HEK293 (cell line): ENCODE data around the gene TNS1.

Experiments
- BCL6B ChIP-seq: fragments of 450-650 bp; formaldehyde crosslinking; IDR thresholded peaks from 2 replicates; pipeline ENCODE4 v1.5.1; 2017; ENCODE audit warnings: missing biosample characterization, missing genetic modification characterization
- FEZF1 ChIP-seq: fragments of 450-650 bp; formaldehyde crosslinking; IDR thresholded peaks from 2 replicates; pipeline ENCODE4 v1.5.1; 2016; ENCODE audit warnings: missing biosample characterization, missing genetic modification characterization
- GLI4 ChIP-seq: fragments of 450-650 bp; formaldehyde crosslinking; IDR thresholded peaks from 2 replicates; pipeline ENCODE4 v1.5.1; 2016; ENCODE audit warnings: missing biosample characterization, missing genetic modification characterization
- ZBTB21 ChIP-seq: fragments of 450-650 bp; formaldehyde crosslinking; IDR thresholded peaks from 2 replicates; pipeline ENCODE4 v1.5.1; 2017; ENCODE audit warnings: missing biosample characterization, missing genetic modification characterization
- ZBTB44 ChIP-seq: fragments of 450-650 bp; IDR thresholded peaks from 2 replicates; pipeline ENCODE4 v1.5.1; 2018; ENCODE audit warnings: missing biosample characterization, mild to moderate bottlenecking, missing genetic modification characterization
- ZBTB49 ChIP-seq: fragments of 450-650 bp; formaldehyde crosslinking; IDR thresholded peaks from 2 replicates; pipeline ENCODE4 v1.5.1; 2016; ENCODE audit warnings: missing biosample characterization, missing genetic modification characterization, low read depth
- ZNF132 ChIP-seq: fragments of 450-650 bp; formaldehyde crosslinking; IDR thresholded peaks from 2 replicates; pipeline ENCODE4 v1.5.1; 2017; ENCODE audit warnings: missing biosample characterization, missing genetic modification characterization, borderline replicate concordance
- ZNF174 ChIP-seq: fragments of 450-650 bp; formaldehyde crosslinking; IDR thresholded peaks from 2 replicates; pipeline ENCODE4 v1.5.0; 2017; ENCODE audit warnings: missing biosample characterization, mild to moderate bottlenecking, missing genetic modification characterization
- ZNF175 ChIP-seq: fragments of 450-650 bp; formaldehyde crosslinking; IDR thresholded peaks from 2 replicates; pipeline ENCODE4 v1.5.1; 2016; ENCODE audit warnings: missing biosample characterization, missing genetic modification characterization
- ZNF221 ChIP-seq: fragments of 450-650 bp; formaldehyde crosslinking; IDR thresholded peaks from 2 replicates; pipeline ENCODE4 v1.5.1; 2017; ENCODE audit warnings: missing biosample characterization, missing genetic modification characterization, borderline replicate concordance
- ZNF26 ChIP-seq: fragments of 450-650 bp; formaldehyde crosslinking; IDR thresholded peaks from 2 replicates; pipeline ENCODE4 v1.5.1; 2016; ENCODE audit warnings: missing biosample characterization, missing genetic modification characterization
- ZNF280D ChIP-seq: fragments of 450-650 bp; formaldehyde crosslinking; IDR thresholded peaks from 2 replicates; pipeline ENCODE4 v1.5.1; 2016; ENCODE audit warnings: missing biosample characterization, missing genetic modification characterization
- ZNF404 ChIP-seq: fragments of 450-650 bp; formaldehyde crosslinking; IDR thresholded peaks from 2 replicates; pipeline ENCODE4 v1.5.1; 2017; ENCODE audit warnings: missing biosample characterization, missing genetic modification characterization
- ZNF654 ChIP-seq: fragments of 450-650 bp; formaldehyde crosslinking; IDR thresholded peaks from 2 replicates; pipeline ENCODE4 v1.5.1; 2016; ENCODE audit warnings: low read depth, missing biosample characterization, missing genetic modification characterization
- ZNF692 ChIP-seq: fragments of 450-650 bp; formaldehyde crosslinking; IDR thresholded peaks from 2 replicates; pipeline ENCODE4 v1.5.1; 2016; ENCODE audit warnings: missing biosample characterization, missing genetic modification characterization
- ZSCAN18 ChIP-seq: fragments of 450-650 bp; formaldehyde crosslinking; IDR thresholded peaks from 2 replicates; pipeline ENCODE4 v1.5.1; 2016; ENCODE audit warnings: missing biosample characterization, missing genetic modification characterization

Gene TNS1

GRCh38 chr2:217828336-217828735, 174.5 kb downstream of the TNS1 start (continued):
- TF ChIP-seq ZNF174 (tag by site-specific recombination) = no peak
- TF ChIP-seq ZNF692 = no peak
- TF ChIP-seq ZSCAN18 (tag by site-specific recombination) = no peak
- no peak for TF ChIP-seq ZNF654 (tag by site-specific recombination)
- no peak for TF ChIP-seq ZNF175
- TF ChIP-seq ZBTB21 (tag by site-specific recombination) = no peak
- TF ChIP-seq ZNF404 (tag by site-specific recombination) = no peak
- no peak for TF ChIP-seq ZBTB49 (tag by site-specific recombination)
- no peak for TF ChIP-seq ZNF280D (tag by site-specific recombination)
- TF ChIP-seq BCL6B (tag by site-specific recombination) = no peak
- TF ChIP-seq ZNF221 (tag by site-specific recombination) = no peak
- TF ChIP-seq ZNF26 (tag by site-specific recombination) = no peak
- no peak for TF ChIP-seq GLI4 (tag by site-specific recombination)
- no peak for TF ChIP-seq ZBTB44 (tag by site-specific recombination)
- TF ChIP-seq FEZF1 (tag by site-specific recombination) = no peak
- TF ChIP-seq ZNF132 = no peak
